ENCODE data around the gene TPO. TPM values are rescaled to one million over a fixed set of nuclear protein-coding genes. Genes with fewer than 3 reads are reported as not detected.

The TPO gene
- total and polyA plus RNA-seq, 4 donors = 6.6 to 11.1 TPM; not detected in 2

GRCh38 chr2:1585635-1586034 is 172.4 kb downstream of the TPO start:
- no peak overlapping the region for H3K4me3 ChIP-seq (ENCODE audit: low read length in 2 of 2)
- DNase-seq = peak in 1 of 2 donors; percentile 54
- H3K36me3 ChIP-seq (ENCODE audit: control insufficient read depth in 1 of 2, insufficient read depth in 2 of 2, low read length in 1 of 2) = no peaks in the 10 kb centered on the region
- intact Hi-C loops (cut with DNase I) = no loop called here
- WGBS, 2 donors = 93% methylated on average over 17 of the region's 17 CpGs
- H3K27ac ChIP-seq (ENCODE audit: low read depth in 1 of 2, low read length in 2 of 2) = no peak overlapping the region
- H3K4me1 ChIP-seq (ENCODE audit: control insufficient read depth in 1 of 2, insufficient read depth in 2 of 2, low read length in 2 of 2) = no peaks in the 10 kb centered on the region
- no peak for ATAC-seq (ENCODE audit: low FRiP score)
- H3K9me3 ChIP-seq (ENCODE audit: control insufficient read depth, low read length) = no peaks in the 10 kb centered on the region
- H3K27me3 ChIP-seq (ENCODE audit: control insufficient read depth in 1 of 2, insufficient read depth in 2 of 2, low read length in 1 of 2) = no peaks in the 10 kb centered on the region

GRCh38 chr2:1586251-1586922 is 173.1 kb downstream of the TPO start:
- peak in 1 of 2 donors; percentile 40 for DNase-seq
- WGBS, 2 donors = 93% methylated on average over 14 of the region's 14 CpGs

GRCh38 chr2:1586923-1587840 is 173.9 kb downstream of the TPO start:
- Histone ChIP-seq H3K36me3 (ENCODE audit: control insufficient read depth in 1 of 2, insufficient read depth in 2 of 2, low read length in 1 of 2) (no peaks in the 10 kb centered on the region), H3K4me1 (ENCODE audit: control insufficient read depth in 1 of 2, insufficient read depth in 2 of 2, low read length in 2 of 2) (no peaks in the 10 kb centered on the region), H3K27ac (ENCODE audit: low read depth in 1 of 2, low read length in 2 of 2) (no peak overlapping the region), H3K27me3 (ENCODE audit: control insufficient read depth in 1 of 2, insufficient read depth in 2 of 2, low read length in 1 of 2) (no peaks in the 10 kb centered on the region), H3K4me3 (ENCODE audit: low read length in 2 of 2) (no peak overlapping the region), H3K9me3 (ENCODE audit: control insufficient read depth, low read length) (no peaks in the 10 kb centered on the region)
- intact Hi-C loops (cut with DNase I) = no loop called here
- ATAC-seq (ENCODE audit: low FRiP score) (no peak), DNase-seq (peak in 1 of 2 donors; percentile 70)
- 83 to 93% methylated on average over 14 to 17 of the region's 17 CpGs for WGBS, 2 donors

More at GRCh38 chr2:1586251-1586922, 173.1 kb downstream of the TPO start:
- H3K4me1 ChIP-seq (ENCODE audit: control insufficient read depth in 1 of 2, insufficient read depth in 2 of 2, low read length in 2 of 2) = no peaks in the 10 kb centered on the region
- H3K9me3 ChIP-seq (ENCODE audit: control insufficient read depth, low read length) = no peaks in the 10 kb centered on the region
- intact Hi-C loops (cut with DNase I) = no loop called here
- H3K27ac ChIP-seq (ENCODE audit: low read depth in 1 of 2, low read length in 2 of 2) = no peak overlapping the region
- no peaks in the 10 kb centered on the region for H3K27me3 ChIP-seq (ENCODE audit: control insufficient read depth in 1 of 2, insufficient read depth in 2 of 2, low read length in 1 of 2)
- H3K36me3 ChIP-seq (ENCODE audit: control insufficient read depth in 1 of 2, insufficient read depth in 2 of 2, low read length in 1 of 2) = no peaks in the 10 kb centered on the region
- ATAC-seq (ENCODE audit: low FRiP score) = no peak
- no peak overlapping the region for H3K4me3 ChIP-seq (ENCODE audit: low read length in 2 of 2)

DNA sequence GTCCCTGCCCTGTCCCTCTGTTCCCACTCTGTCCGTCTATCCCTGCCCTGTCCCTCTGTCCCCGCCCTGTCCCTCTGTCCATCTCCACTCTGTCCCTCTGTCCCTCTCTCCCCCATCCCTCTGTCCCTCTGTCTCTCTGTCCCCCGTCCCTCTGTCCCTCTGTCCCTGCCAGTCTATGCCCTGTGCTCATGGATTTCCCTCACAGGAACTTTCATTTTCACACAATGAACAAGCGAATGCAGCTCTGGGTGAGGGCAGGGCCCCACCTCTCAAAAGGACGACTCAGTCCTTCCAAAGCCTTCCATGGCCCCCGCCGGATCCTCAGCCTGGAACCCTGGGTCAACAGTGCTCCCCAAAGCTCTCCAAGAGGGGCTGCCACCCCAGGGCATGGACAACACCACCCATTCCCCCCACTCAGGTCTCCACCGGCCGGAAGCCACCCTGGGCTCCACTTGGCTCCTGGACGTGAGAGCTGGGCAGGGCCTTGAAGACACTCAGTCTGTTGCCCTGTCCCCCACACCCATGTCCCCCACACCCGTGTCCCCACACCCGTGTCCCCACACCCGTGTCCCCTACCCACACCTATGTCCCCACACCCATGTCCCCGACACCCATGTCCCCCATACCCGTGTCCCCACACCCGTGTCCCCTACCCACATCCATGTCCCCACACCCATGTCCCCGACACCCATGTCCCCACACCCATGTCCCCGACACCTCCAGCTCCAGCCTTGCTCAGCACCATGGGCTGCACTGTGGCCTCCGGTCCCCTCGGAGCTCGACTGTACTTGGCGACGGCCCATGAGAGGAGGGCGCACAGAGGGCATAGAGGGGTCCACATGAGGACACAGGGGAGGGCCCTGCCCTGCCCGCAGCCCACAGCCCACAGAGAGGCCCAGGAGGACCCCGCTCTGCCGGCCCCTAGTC is 175.1 kb downstream of the TPO start:
- no peaks in the 10 kb centered on the region for H3K4me1 ChIP-seq (ENCODE audit: control insufficient read depth in 1 of 2, insufficient read depth in 2 of 2, low read length in 2 of 2)
- intact Hi-C loops (cut with DNase I) = no loop called here
- 90 to 93% methylated on average over 27 of the region's 27 CpGs for WGBS, 2 donors
- no peak overlapping the region for H3K4me3 ChIP-seq (ENCODE audit: low read length in 2 of 2)
- H3K27ac ChIP-seq (ENCODE audit: low read depth in 1 of 2, low read length in 2 of 2) = no peak overlapping the region
- ATAC-seq (ENCODE audit: low FRiP score) = no peak
- H3K36me3 ChIP-seq (ENCODE audit: control insufficient read depth in 1 of 2, insufficient read depth in 2 of 2, low read length in 1 of 2) = no peaks in the 10 kb centered on the region
- H3K9me3 ChIP-seq (ENCODE audit: control insufficient read depth, low read length) = no peaks in the 10 kb centered on the region
- no peaks in the 10 kb centered on the region for H3K27me3 ChIP-seq (ENCODE audit: control insufficient read depth in 1 of 2, insufficient read depth in 2 of 2, low read length in 1 of 2)
- peak in 1 of 2 donors; percentile 61 for DNase-seq

GRCh38 chr2:1588978-1589621 is 175.8 kb downstream of the TPO start:
- Histone ChIP-seq H3K4me3 (ENCODE audit: low read length in 2 of 2) (no peak overlapping the region), H3K27ac (ENCODE audit: low read depth in 1 of 2, low read length in 2 of 2) (no peak overlapping the region), H3K4me1 (ENCODE audit: control insufficient read depth in 1 of 2, insufficient read depth in 2 of 2, low read length in 2 of 2) (no peaks in the 10 kb centered on the region), H3K27me3 (ENCODE audit: control insufficient read depth in 1 of 2, insufficient read depth in 2 of 2, low read length in 1 of 2) (no peaks in the 10 kb centered on the region), H3K36me3 (ENCODE audit: control insufficient read depth in 1 of 2, insufficient read depth in 2 of 2, low read length in 1 of 2) (no peaks in the 10 kb centered on the region), H3K9me3 (ENCODE audit: control insufficient read depth, low read length) (no peaks in the 10 kb centered on the region)
- WGBS, 2 donors = 86 to 87% methylated on average over 15 of the region's 15 CpGs
- intact Hi-C loops (cut with DNase I) = no loop called here
- ATAC-seq (ENCODE audit: low FRiP score) (no peak), DNase-seq (peak in 1 of 2 donors; percentile 60)

DNA sequence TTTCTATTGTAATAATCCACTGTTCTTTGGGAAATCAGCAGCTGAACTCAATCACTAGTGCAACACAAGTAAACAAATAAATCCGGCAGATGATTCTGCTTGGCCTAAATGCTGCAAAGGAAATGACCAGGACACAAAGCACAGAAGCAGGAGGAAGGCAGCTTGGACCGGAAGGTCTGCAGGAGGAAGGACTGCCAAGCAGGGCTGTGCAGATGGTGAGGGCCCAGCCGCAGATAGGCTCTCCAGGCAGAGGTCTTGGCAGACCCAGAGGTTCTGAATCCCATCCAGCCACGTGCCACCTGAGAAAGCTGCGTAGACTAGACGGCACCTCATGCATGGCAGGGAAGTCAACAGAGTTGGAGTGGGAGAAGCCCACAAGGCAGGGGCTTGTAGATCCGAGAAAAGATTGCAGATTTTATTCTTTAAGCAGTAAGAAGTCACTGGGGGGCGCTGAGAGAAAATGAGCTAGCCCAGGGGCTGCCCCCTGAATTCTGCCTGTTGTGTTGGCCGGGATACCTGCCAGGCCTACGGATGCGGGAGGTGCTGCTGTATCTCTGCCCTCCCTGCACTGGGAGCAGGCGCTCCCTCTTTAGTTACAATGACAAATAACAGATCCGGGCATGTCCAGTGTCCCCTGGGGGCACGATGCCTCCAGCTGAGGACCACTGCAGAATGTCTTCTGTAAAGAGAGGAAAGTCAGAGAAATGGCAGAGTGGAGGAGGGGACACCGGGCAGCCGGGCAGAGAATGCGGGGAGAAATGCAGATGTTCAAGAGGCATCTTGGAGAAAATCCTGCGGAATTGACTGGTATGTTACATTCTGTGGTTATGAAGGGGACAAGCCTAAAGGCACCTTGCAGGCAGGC is 177.6 kb downstream of the TPO start:
- ATAC-seq (ENCODE audit: low FRiP score) (no peak), DNase-seq (peak in 1 of 2 donors; percentile 61)
- no peaks in the 10 kb centered on the region for H3K27me3 ChIP-seq (ENCODE audit: control insufficient read depth in 1 of 2, insufficient read depth in 2 of 2, low read length in 1 of 2)
- H3K36me3 ChIP-seq (ENCODE audit: control insufficient read depth in 1 of 2, insufficient read depth in 2 of 2, low read length in 1 of 2) = no peaks in the 10 kb centered on the region
- intact Hi-C loops (cut with DNase I) = loop anchor here in 1 of 2 donors (5.0 kb wide), 2 partner anchors 156 to 226 kb away; no protein-coding TSS in a partner anchor
- H3K4me3 ChIP-seq (ENCODE audit: low read length in 2 of 2) = no peak overlapping the region
- H3K27ac ChIP-seq (ENCODE audit: low read depth in 1 of 2, low read length in 2 of 2) = no peak overlapping the region
- WGBS, 2 donors = 65 to 70% methylated on average over 18 of the region's 18 CpGs
- no peaks in the 10 kb centered on the region for H3K4me1 ChIP-seq (ENCODE audit: control insufficient read depth in 1 of 2, insufficient read depth in 2 of 2, low read length in 2 of 2)
- no peaks in the 10 kb centered on the region for H3K9me3 ChIP-seq (ENCODE audit: control insufficient read depth, low read length)

- ATAC-seq (ENCODE audit: low FRiP score) = no peak
- Histone ChIP-seq H3K27me3 (ENCODE audit: control insufficient read depth in 1 of 2, insufficient read depth in 2 of 2, low read length in 1 of 2) (no peaks in the 10 kb centered on the region), H3K4me3 (ENCODE audit: low read length in 2 of 2) (no peak overlapping the region), H3K9me3 (ENCODE audit: control insufficient read depth, low read length) (no peaks in the 10 kb centered on the region), H3K27ac (ENCODE audit: low read depth in 1 of 2, low read length in 2 of 2) (no peak overlapping the region), H3K4me1 (ENCODE audit: control insufficient read depth in 1 of 2, insufficient read depth in 2 of 2, low read length in 2 of 2) (no peaks in the 10 kb centered on the region), H3K36me3 (ENCODE audit: control insufficient read depth in 1 of 2, insufficient read depth in 2 of 2, low read length in 1 of 2) (no peaks in the 10 kb centered on the region)
- WGBS, 2 donors = 29 to 38% methylated on average over 16 of the region's 16 CpGs
- intact Hi-C loops (cut with DNase I) = loop anchor here in 1 of 2 donors (5.0 kb wide), 2 partner anchors 156 to 226 kb away; no protein-coding TSS in a partner anchor
- peak in 1 of 2 donors; percentile 77 for DNase-seq
Observed at GRCh38 chr2:1591461-1591770, 178.2 kb downstream of the TPO start.
